Measurements from ENCODE around the gene FOXRED1. TPM values are rescaled to one million over a fixed set of nuclear protein-coding genes. Genes with fewer than 3 reads are reported as not detected.
A peak's percentile ranks its signal among the peaks of the same experiment; 100 is the strongest.

Gene FOXRED1
- total and polyA plus RNA-seq, 2 of the 4 experiments (the other 2 are of a cell fraction), result 15.1 to 28.3 TPM

- Histone ChIP-seq H4K91ac (ENCODE audit: insufficient read depth, low read depth, low read length) (no peak overlapping the region), H3K27ac (ENCODE audit: insufficient read depth, low read length) (no peak overlapping the region), H3K4ac (ENCODE audit: low read depth, low read length) (no peak overlapping the region), H2BK5ac (ENCODE audit: low read depth, low read length, poor library complexity, severe bottlenecking) (no peak overlapping the region), H4K8ac (ENCODE audit: low read depth in 2 of 2, low read length in 2 of 2) (no peak overlapping the region), H3K4me3 (ENCODE audit: insufficient read depth, low read depth, low read length) (no peak overlapping the region), H3K27me3 (ENCODE audit: control insufficient read depth, insufficient read depth, low read length) (no peaks in the 10 kb centered on the region), H2BK15ac (ENCODE audit: low read depth, low read length) (no peak overlapping the region), H3K9ac (ENCODE audit: low read depth, low read length) (no peak overlapping the region), H3K9me3 (ENCODE audit: control insufficient read depth, insufficient read depth, low read length) (no peaks in the 10 kb centered on the region), H3K4me2 (ENCODE audit: low read depth, low read length) (peak overlapping the region; percentile 27; the same call in 1 of the 2 replicates), H3K56ac (ENCODE audit: extremely low read depth, insufficient read depth, low read length) (no peak overlapping the region), H3K14ac (replicated peaks; ENCODE audit: low read depth, low read length) (no peak overlapping the region), H4K20me1 (ENCODE audit: insufficient read depth, low read length) (no peaks in the 10 kb centered on the region), H3K79me1 (ENCODE audit: low read depth in 1 of 2, low read length in 2 of 2) (peaks cover 4 to 30% of the 10 kb centered on the region in 2 experiments), H3K23ac (ENCODE audit: low read depth, low read length) (no peak overlapping the region), H3K36me3 (ENCODE audit: control insufficient read depth, insufficient read depth, low read length) (peaks cover 3% of the 10 kb centered on the region), H2AK5ac (ENCODE audit: low read depth, low read length) (no peak overlapping the region), H2BK20ac (ENCODE audit: low read depth, low read length) (no peak overlapping the region), H4K5ac (ENCODE audit: low read depth, low read length) (no peak overlapping the region), H3K9me1 (ENCODE audit: insufficient read depth, low read length) (peaks cover 5% of the 10 kb centered on the region; the same call in 1 of the 2 replicates), H3K4me1 (ENCODE audit: control insufficient read depth, insufficient read depth, low read length) (peaks cover 3% of the 10 kb centered on the region; the same call in 1 of the 2 replicates), H2AFZ (replicated peaks; ENCODE audit: low read length, poor library complexity) (no peak overlapping the region), H2BK120ac (ENCODE audit: low read depth, low read length) (no peak overlapping the region), H3K18ac (ENCODE audit: low read depth, low read length) (no peak overlapping the region), H2AK9ac (replicated peaks; ENCODE audit: low read depth, low read length, poor library complexity) (no peak overlapping the region)
- ChIA-PET CTCF (no interaction called here), POLR2A (ENCODE audit: unreplicated experiment) (no interaction called here)
- in situ Hi-C loops (cut with MboI; ENCODE audit: low sequenced_read_pairs) (no loop called here), dilution Hi-C loops (cut with HindIII; ENCODE audit: low sequenced_read_pairs, unreplicated experiment) (no loop called here), intact Hi-C loops (cut with micrococcal nuclease) (no loop called here)
- BruUV-seq (replicated peaks), result no TSS peak
- DNase-seq, result peak; percentile 96
- no CpG with 5 or more reads among the region's 6 CpGs for WGBS, 2 experiments (ENCODE audit: extremely low coverage in 2 of 2, insufficient read length in 1 of 2)
- TF ChIP-seq MAFK (IDR thresholded peaks at IDR 0.05; ENCODE audit: low read depth, low read length) (peak; percentile 19), RAD21 (IDR thresholded peaks at IDR 0.05; ENCODE audit: low read length) (no peak), CHD1 (IDR thresholded peaks at IDR 0.05; ENCODE audit: low read depth, low read length) (no peak), RFX5 (IDR thresholded peaks at IDR 0.05; ENCODE audit: low read depth, low read length) (no peak), FOS (IDR thresholded peaks at IDR 0.05; ENCODE audit: low read depth, low read length) (peak; percentile 22; the same call in 1 of the 2 replicates), SMC3 (IDR thresholded peaks at IDR 0.05; ENCODE audit: low read depth, low read length) (no peak), ELK1 (IDR thresholded peaks at IDR 0.05; ENCODE audit: borderline replicate concordance, low read depth, low read length) (no peak)
- ATAC-seq (ENCODE audit: low read depth), result peak; percentile 35
Observed at GRCh38 chr11:126284829-126285228, 15.9 kb downstream of the FOXRED1 start.

Measured in IMR-90 (cell line).